H1 (cell line): ENCODE data around the gene CDKN1A. TPM values are rescaled to one million over a fixed set of nuclear protein-coding genes. Genes with fewer than 3 reads are reported as not detected.

Source experiments
- EZH2 ChIP-seq: fragments of 200-600 bp; sonication (generic); IDR thresholded peaks from 2 replicates; pipeline ENCODE4 v1.7.1; 2012; ENCODE audit warnings: low read depth, mild to moderate bottlenecking, moderate library complexity, low read length, inconsistent platforms; ENCODE audit not compliant: severe bottlenecking
- FOSL1 ChIP-seq: IDR thresholded peaks from 2 replicates; pipeline ENCODE4 v1.6.1; 2011; ENCODE audit warnings: mild to moderate bottlenecking, low read depth, low read length, moderate library complexity; ENCODE audit not compliant: insufficient read depth
- MAFK ChIP-seq: IDR thresholded peaks from 2 replicates; pipeline ENCODE4 v1.6.1; 2012; ENCODE audit warnings: low read depth, mild to moderate bottlenecking, improper control_type of control experiment, low read length
- NRF1 ChIP-seq: IDR thresholded peaks from 2 replicates; pipeline ENCODE4 v1.6.1; 2011; ENCODE audit warnings: mild to moderate bottlenecking, low read depth, low read length, improper control_type of control experiment
- RNF2 ChIP-seq: fragments of 200-900, 300-1000 bp; sonication (generic); IDR thresholded peaks from 2 replicates; pipeline ENCODE4 v1.7.1; 2016; ENCODE audit warnings: borderline replicate concordance, low read depth, mild to moderate bottlenecking, antibody characterized with exemption, low read length; ENCODE audit not compliant: poor library complexity, severe bottlenecking; ENCODE audit errors: missing control alignments
- RXRA ChIP-seq: IDR thresholded peaks from 2 replicates; pipeline ENCODE4 v1.6.1; 2011; ENCODE audit warnings: low read depth, mild to moderate bottlenecking, low read length, moderate library complexity; ENCODE audit not compliant: insufficient read depth
- SIX5 ChIP-seq: IDR thresholded peaks from 2 replicates; pipeline ENCODE4 v1.6.1; 2011; ENCODE audit warnings: mild to moderate bottlenecking, low read depth, low read length
- SP1 ChIP-seq: IDR thresholded peaks from 2 replicates; pipeline ENCODE4 v1.6.1; 2011; ENCODE audit warnings: low read depth, low read length
- TEAD4 ChIP-seq: IDR thresholded peaks from 2 replicates; pipeline ENCODE4 v1.6.1; 2012; ENCODE audit warnings: low read depth, low read length, inconsistent platforms, mixed read lengths
- polyA plus RNA-seq, 7 experiments: library from polyadenylated mRNA; depleted of rRNA in 3 of 7; stranded (reverse) in 5 of 7; unstranded in 2 of 7; fragments of >200 nt in 5 of 7; fragments of 200-250 nt in 2 of 7; gene quantifications; 1 replicate in 5 of 7; 2 replicates in 1 of 7; 4 replicates in 1 of 7; pipeline versions ENCODE4 v1.2.1 to v1.2.3, GENCODE V29; 2011 to 2013; ENCODE audit warnings: missing spikeins in 2 of 7, mixed read lengths in 2 of 7
- total RNA-seq: library from RNA; stranded (reverse); fragmentation: NEBNext Ultra II Directional; extraction: Animal tissue kit (Norgen Biotek cat#: 25700); gene quantifications from 2 replicates; pipeline ENCODE4 v1.2.1, GENCODE V29; 2021

Gene CDKN1A
- total and polyA plus RNA-seq, 2 of the 8 experiments (the other 6 are each of a cell fraction or from before 2014, with no cell fraction given) = 15.2 to 36.0 TPM

DNA sequence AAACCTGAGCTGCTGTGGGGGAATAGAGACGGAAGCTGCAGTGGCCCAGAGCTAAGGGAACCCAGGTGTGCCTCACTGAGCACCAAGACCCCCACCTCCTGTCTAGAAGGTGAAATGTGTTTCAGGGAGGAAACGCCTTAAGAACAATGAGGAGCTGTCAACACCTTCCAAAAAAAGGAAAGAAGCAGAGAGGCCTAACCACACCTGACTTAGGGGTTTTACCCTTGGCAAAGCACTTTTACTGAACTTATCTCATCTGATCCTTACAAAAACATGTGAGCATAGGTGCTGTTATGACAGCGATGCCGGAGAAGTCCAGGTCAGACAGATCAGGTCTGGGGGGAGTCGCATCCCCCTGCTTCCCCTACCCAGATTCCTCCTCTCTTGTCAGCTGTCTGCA is 16.1 kb upstream of the CDKN1A start (continued):
- TF ChIP-seq SP1 (no peak), RNF2 (no peak), NRF1 (no peak), TEAD4 (no peak), RXRA (no peak), MAFK (no peak), EZH2 (no peak), SIX5 (no peak), FOSL1 (no peak)
